Measurements from ENCODE around the gene HOXC10.

GRCh38 chr12:53991077-53991460, 6.1 kb downstream of the HOXC10 start:
- no peak for TF ChIP-seq CEBPB (IDR thresholded peaks at IDR 0.05; ENCODE audit: low read depth)
- TF ChIP-seq SRF (IDR thresholded peaks at IDR 0.05; ENCODE audit: low read depth) = no peak
- TF ChIP-seq CTCF (IDR thresholded peaks at IDR 0.05 in 2 of 3, conservative IDR thresholded peaks at IDR 0.05 in 1 of 3; ENCODE audit: borderline replicate concordance in 1 of 3, insufficient read depth in 1 of 3, low read depth in 2 of 3, low read length in 2 of 3) = no peak
- TF ChIP-seq SP1 (IDR thresholded peaks at IDR 0.05; ENCODE audit: low read depth) = no peak
- no peak for TF ChIP-seq EZH2 (IDR thresholded peaks at IDR 0.05)
